GM21515 (cell line): ENCODE data around the gene TAF1B.

Source experiments
- ATAC-seq: cut with Tn5 transposase; IDR thresholded peaks from one replicate; pipeline ENCODE4 v1.9.1; 2021; ENCODE audit not compliant: unreplicated experiment

TAF1B gene

DNA sequence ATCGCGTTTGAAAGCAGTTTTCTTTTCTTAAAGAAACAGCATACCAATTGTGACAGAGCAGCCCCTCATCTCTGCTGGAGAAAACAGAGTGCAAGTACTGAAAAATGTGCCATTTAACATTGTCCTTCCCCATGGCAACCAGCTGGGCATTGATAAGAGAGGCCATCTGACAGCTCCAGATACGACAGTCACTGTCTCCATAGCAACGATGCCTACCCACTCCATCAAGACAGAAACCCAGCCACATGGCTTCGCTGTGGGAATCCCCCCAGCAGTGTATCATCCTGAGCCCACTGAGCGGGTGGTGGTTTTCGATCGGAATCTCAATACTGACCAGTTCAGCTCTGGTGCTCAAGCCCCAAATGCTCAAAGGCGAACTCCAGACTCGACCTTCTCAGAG lies 117.7 kb downstream of the TAF1B start:
- ATAC-seq = no peak

DNA sequence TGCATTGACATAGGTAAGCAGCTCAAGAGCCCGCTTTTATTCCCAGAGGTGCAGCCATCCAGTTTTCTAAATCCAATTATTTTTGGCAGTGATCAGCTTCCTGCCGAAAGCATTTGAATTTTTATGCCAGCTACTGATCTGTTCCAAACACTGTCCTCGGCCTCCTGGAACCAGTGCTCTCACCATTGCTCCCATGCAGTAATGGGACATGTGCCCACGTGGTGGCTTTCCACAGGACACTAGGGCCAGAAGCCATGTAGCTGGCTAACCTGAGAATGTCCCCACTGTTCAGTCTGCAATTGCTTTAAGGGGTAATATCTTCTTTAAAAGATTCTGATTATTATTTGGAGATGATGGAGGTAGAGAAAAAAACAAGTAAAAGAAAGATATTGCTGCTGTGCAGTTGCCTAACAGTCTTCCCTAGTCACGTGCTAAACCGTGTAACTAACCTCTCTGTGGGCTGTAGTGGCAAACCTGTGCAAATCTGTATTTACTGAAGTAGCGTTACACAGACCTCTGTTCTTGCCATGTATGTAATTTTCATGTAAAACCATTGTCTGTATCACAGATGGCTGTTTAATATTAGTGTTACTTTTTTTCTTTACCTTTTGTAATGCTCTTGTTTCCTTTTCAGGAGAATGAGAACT lies 121.2 kb downstream of the TAF1B start:
- ATAC-seq = no peak

- no peak for ATAC-seq
Observed at GRCh38 chr2:9965119-9965822, 122.0 kb downstream of the TAF1B start.

DNA sequence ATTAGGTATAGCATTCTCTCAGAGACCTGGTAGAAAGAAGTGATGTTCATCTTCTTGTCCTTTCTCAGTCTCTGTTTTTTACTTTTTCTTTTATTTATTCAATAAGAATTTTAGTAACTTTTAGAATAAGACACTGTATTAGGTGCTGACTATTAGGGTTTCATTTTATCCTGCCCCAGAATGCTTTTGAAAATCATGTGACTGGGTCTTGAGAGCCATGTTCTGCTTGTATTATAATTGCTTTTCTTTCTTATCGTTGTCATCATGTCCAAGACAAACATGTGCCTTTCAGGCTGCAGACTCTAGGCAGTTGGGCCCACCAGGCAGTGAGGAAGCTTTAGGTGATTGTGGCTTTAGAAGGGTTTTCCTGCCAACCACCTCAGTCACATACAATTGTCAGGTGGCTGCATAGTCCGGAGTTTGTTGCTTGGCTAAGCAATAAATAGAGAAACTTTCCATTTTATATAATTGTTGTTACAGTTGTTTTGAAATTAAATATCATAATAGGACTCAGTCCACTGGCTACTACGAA lies 123.3 kb downstream of the TAF1B start:
- ATAC-seq = no peak

GRCh38 chr2:9967053-9967775 lies 123.9 kb downstream of the TAF1B start:
- ATAC-seq = no peak

DNA sequence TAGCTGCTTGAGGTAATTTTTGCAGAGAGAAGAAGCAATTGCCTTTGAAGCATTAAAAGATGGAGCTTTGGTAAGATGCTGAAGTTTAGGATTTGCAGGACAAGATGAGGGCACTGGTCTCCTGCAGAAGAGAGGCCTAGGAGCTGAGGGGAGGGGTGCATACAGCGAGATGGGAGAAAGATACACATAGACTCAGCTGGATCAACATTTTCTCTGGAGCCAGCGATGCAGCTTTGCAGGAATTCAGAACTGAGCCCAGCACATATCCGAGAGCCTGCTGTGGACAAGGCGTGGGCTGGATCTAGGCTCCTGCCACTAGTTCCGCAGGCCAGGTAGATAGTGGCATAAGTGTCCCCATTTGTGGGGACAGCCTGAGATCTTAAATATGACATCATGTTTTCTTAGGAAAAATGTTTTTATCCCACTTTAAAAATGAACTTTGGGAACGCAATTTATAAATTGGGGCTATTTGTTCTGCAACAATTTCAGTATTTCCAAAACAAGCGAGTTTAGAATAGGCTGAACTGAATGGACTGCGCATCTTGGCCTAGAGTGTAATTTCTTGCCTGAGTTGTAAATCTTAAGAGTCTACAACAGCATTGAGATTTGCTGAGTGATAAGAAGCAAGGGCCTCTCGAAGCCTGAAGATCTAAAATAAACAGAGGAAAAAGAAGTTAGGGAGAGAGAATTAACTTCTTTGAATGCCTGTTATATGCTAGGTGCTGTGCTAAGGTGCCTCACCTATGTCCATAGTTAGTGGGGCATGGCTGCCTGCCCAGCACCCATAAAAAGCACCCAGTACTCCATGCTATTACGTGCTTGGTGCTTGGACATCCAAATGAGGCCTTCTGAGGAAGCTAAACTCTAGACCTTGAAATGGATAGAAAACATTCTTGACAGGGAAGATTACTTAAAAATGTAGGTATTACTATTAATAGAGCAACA lies 125.6 kb downstream of the TAF1B start:
- no peak for ATAC-seq

GRCh38 chr2:9970200-9971044 lies 127.1 kb downstream of the TAF1B start:
- no peak for ATAC-seq

DNA sequence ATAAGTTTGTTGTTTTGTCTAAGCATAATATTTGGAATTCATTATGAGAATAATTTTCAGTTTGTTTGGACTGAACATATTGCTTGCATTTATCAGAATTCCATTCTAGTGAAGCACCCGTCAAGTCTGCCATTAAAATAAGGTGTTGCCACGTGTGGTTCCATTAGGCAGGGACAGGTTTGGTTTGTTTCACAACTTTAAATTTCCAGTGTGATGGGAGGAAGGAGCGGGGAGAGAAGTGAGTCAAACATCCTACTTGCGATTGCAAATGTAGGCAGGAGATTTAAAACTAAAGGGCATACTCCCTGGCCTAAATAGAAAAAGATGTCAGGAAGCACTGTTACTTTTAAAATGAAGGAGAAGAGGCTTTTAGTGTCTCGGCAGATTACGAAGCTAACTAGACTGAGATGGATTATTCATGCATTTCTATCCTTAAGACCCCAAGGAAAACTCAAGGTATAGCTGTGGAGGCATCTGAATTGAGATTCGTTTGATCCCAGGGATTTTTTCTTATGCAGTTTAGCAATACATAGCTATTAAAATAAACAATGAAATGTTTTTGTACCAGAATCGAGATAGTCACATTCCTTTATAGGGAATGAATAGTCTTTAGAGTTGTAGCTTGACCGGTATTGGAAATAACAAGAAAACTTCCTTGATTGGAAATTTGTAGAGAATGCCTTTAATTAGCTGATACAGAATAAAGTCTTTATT lies 128.0 kb downstream of the TAF1B start:
- ATAC-seq = no peak

DNA sequence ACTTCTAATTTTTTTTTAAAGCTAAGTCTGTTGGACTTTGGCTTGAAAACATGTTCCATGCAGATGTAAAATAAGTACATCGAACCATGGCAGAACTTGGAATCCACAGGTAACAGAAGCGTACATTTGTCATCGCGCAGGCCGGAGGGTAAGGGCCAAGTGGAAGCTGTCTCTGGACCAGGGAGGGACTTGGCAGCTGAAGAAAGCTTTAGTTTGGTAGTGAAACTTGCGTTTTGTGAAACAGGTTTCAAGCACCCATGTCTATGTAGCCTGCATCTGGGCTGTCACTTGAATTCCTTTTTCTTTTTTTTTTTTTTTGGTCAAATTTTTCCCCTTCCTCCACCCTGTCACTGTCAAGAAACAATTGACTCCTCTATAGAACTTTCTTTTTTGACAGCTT lies 128.6 kb downstream of the TAF1B start:
- no peak for ATAC-seq

GRCh38 chr2:9972621-9973479 lies 129.6 kb downstream of the TAF1B start:
- ATAC-seq = no peak

GRCh38 chr2:9973690-9974089 lies 130.4 kb downstream of the TAF1B start:
- no peak for ATAC-seq

- no peak for ATAC-seq
Observed at GRCh38 chr2:9974343-9974742, 131.1 kb downstream of the TAF1B start.

GRCh38 chr2:9975328-9975727 lies 132.1 kb downstream of the TAF1B start:
- no peak for ATAC-seq

DNA sequence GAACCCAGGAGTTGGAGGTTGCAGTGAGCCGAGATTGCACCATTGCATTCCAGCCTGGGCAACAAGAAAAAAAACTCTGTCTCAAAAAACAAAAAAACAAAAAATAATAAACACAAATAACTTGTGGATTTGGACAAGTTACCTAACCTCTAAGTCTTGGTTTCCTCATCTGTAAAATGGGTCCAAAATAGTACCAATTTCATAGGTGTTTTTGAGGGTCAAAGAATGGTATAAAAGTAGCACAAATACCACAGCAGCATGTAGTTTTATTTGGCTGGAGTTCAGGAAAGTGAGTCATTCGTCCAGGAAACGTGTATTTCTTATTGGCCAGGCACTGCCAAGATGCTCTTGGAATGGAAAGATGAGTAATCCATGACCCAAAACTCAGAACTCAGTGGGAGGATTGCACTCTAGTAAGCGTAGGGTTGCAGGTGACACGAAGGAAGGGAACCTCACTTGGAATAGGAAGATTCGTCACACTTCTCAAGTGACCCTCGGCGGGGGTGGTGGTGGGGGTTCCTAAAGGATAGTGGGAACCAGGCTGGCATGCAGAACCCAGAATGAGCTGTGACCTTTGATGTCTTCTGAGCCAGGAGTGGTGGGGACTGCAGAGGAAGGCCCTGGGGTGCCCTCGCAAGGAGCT lies 132.7 kb downstream of the TAF1B start:
- no peak for ATAC-seq

DNA sequence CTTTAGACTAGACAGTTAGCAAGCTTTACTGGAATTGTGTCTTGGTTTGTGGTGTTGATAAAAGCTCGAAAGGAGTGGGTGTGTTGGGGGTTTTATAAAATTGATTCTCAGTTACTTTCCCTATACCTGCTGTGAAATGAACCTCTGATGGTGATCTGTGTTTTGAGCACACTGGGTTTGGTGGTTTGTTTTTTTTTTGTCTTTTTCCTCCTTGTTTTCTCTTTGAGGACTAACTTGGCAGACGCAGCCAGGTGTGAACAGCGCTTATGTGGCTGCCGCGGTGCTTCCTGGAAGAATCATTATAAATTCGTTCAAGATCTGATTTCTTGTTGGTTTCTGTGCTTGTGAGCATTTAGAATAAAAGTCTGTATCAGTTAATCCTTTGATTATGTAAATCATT lies 136.7 kb downstream of the TAF1B start:
- no peak for ATAC-seq

DNA sequence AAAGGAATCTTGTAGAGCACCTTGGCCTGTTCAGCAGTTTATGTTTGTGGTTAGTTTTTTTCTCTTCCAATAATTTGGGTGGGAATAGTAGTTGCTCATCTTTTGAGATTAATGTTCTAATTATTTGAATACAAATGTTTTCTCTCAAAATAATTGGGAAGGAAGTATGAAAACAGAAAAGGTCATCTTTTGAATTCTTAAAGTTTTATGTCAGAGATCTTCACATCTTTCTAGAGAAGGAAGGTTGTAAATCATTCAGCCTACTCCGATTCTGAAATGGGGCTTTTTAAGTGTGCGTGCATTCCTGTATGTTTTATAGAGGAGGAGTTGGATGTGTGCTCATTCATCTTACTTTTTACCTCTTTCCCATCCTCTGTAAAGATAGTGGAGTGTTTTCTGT lies 137.2 kb downstream of the TAF1B start:
- no peak for ATAC-seq

DNA sequence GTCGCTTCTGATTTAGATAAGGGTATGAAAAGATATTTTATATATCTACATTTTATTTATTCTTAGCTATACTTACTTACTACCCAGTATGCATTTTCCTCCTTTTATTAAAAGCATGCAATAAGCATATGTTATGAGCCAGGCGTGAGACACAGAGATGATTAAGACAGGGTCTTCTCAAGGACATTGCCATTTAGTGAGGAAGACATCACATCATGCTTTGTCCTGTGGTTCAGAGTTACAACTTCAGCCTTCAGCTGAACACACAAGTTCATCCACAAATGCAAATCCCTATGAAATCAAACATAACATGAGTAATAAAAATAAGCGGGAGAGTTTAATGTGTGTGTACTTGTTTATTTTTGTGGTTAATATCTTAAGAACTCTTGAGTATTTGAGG lies 138.4 kb downstream of the TAF1B start:
- ATAC-seq = no peak

GRCh38 chr2:9982248-9982647 lies 139.0 kb downstream of the TAF1B start:
- no peak for ATAC-seq
